Right atrium auricular region (tissue), 2 donors: Measurements from ENCODE around the gene SMG7. TPM values are rescaled to one million over a fixed set of nuclear protein-coding genes. Genes with fewer than 3 reads are reported as not detected.

Experiments used
- DNase-seq: peaks from one replicate; pipeline ENCODE4 v3.0.0-alpha.2; 2019; ENCODE audit warnings: low spot score
- H3K27ac ChIP-seq, 2 donors: fragments of 200-600 bp; sonication (generic); 1 replicate in 1 of 2; 2 replicates in 1 of 2; pipeline ENCODE4 v1.5.1; 2016 to 2019
- H3K27me3 ChIP-seq, 2 donors: fragments of 200-600 bp; sonication (generic); one replicate each; pipeline versions ENCODE4 v1.5.1 to v1.6.0; 2017 to 2019
- H3K36me3 ChIP-seq: fragments of 200-600 bp; sonication (generic); one replicate; pipeline ENCODE4 v1.5.1; 2016
- H3K4me1 ChIP-seq, 2 donors: fragments of 200-600 bp; sonication (generic); one replicate each; pipeline versions ENCODE4 v1.5.1 to v1.6.0; 2017 to 2019
- H3K4me3 ChIP-seq, 2 donors: fragments of 200-600 bp; sonication (generic); 1 replicate in 1 of 2; 2 replicates in 1 of 2; pipeline ENCODE4 v1.5.1; 2017 to 2019; ENCODE audit warnings: mild to moderate bottlenecking in 1 of 2, moderate library complexity in 1 of 2
- H3K9me3 ChIP-seq, 2 donors: fragments of 200-600 bp; sonication (generic); one replicate each; pipeline ENCODE4 v1.5.1; 2019
- CTCF ChIP-seq, 2 donors: fragments of 200-600 bp; sonication (generic); IDR thresholded peaks; one replicate each; pipeline ENCODE4 v1.5.1; 2019; ENCODE audit warnings: antibody characterized with exemption in 2 of 2
- total RNA-seq, 2 donors: library from RNA; depleted of rRNA; stranded (reverse); fragments of >200 nt; gene quantifications; one replicate each; pipeline ENCODE4 v1.1.0, GENCODE V29; 2016

The SMG7 gene
- total RNA-seq, 2 donors from 2014 or later, result 42.0 to 43.6 TPM

GRCh38 chr1:183515002-183515689 lies 42.8 kb downstream of the SMG7 start:
- Histone ChIP-seq H3K4me1 (peaks cover 0 to 4% of the 10 kb centered on the region in 2 donors), H3K27me3 (no peaks in the 10 kb centered on the region), H3K36me3 (peaks cover 18% of the 10 kb centered on the region), H3K4me3 (no peak overlapping the region), H3K9me3 (no peaks in the 10 kb centered on the region), H3K27ac (no peak overlapping the region)
- DNase-seq, result no peak
- TF ChIP-seq CTCF (IDR thresholded peaks at IDR 0.05), result no peak

GRCh38 chr1:183516725-183517124 lies 44.4 kb downstream of the SMG7 start:
- Histone ChIP-seq H3K9me3 (no peaks in the 10 kb centered on the region), H3K27ac (no peak overlapping the region), H3K4me1 (peaks cover 0 to 3% of the 10 kb centered on the region in 2 donors), H3K36me3 (peaks cover 25% of the 10 kb centered on the region), H3K27me3 (no peaks in the 10 kb centered on the region), H3K4me3 (no peak overlapping the region)
- DNase-seq, result no peak
- TF ChIP-seq CTCF (IDR thresholded peaks at IDR 0.05), result no peak

- Histone ChIP-seq H3K4me1 (no peaks in the 10 kb centered on the region), H3K36me3 (peaks cover 25% of the 10 kb centered on the region), H3K27ac (no peak overlapping the region), H3K4me3 (no peak overlapping the region), H3K9me3 (no peaks in the 10 kb centered on the region), H3K27me3 (no peaks in the 10 kb centered on the region)
- no peak for DNase-seq
- TF ChIP-seq CTCF (IDR thresholded peaks at IDR 0.05), result no peak
Measured at GRCh38 chr1:183517401-183517800, 45.1 kb downstream of the SMG7 start.

GRCh38 chr1:183520379-183520778 lies 48.1 kb downstream of the SMG7 start:
- no peak for DNase-seq
- no peaks in the 10 kb centered on the region for H3K27me3 ChIP-seq
- H3K9me3 ChIP-seq, result no peaks in the 10 kb centered on the region
- TF ChIP-seq CTCF (IDR thresholded peaks at IDR 0.05), result no peak
- peaks cover 25% of the 10 kb centered on the region for H3K36me3 ChIP-seq
- H3K4me3 ChIP-seq, result no peak overlapping the region
- no peak overlapping the region for H3K27ac ChIP-seq
- no peaks in the 10 kb centered on the region for H3K4me1 ChIP-seq

- Histone ChIP-seq H3K36me3 (peaks cover 37% of the 10 kb centered on the region), H3K9me3 (no peaks in the 10 kb centered on the region), H3K4me3 (no peak overlapping the region), H3K27me3 (no peaks in the 10 kb centered on the region), H3K27ac (no peak overlapping the region), H3K4me1 (no peaks in the 10 kb centered on the region)
- no peak for DNase-seq
- TF ChIP-seq CTCF (IDR thresholded peaks at IDR 0.05), result no peak
Measured at GRCh38 chr1:183522104-183522503, 49.8 kb downstream of the SMG7 start.

- no peak overlapping the region for H3K4me3 ChIP-seq
- TF ChIP-seq CTCF (IDR thresholded peaks at IDR 0.05), result no peak
- H3K9me3 ChIP-seq, result no peaks in the 10 kb centered on the region
- no peaks in the 10 kb centered on the region for H3K4me1 ChIP-seq
- no peak for DNase-seq
- H3K27me3 ChIP-seq, result no peaks in the 10 kb centered on the region
- H3K36me3 ChIP-seq, result peaks cover 57% of the 10 kb centered on the region
- H3K27ac ChIP-seq, result no peak overlapping the region
Measured at GRCh38 chr1:183528577-183528976, 56.3 kb downstream of the SMG7 start.
